A549 (cell line): ENCODE data around the gene CAPSL.

Experiments used
- NPAS2 ChIP-seq: fragments of 250-450 bp; sonication (Bioruptor Pico); IDR thresholded peaks from 2 replicates; pipeline ENCODE4 v1.8.0; 2022; ENCODE audit warnings: mild to moderate bottlenecking, moderate library complexity, borderline replicate concordance
- POLR2A ChIP-seq: IDR thresholded peaks from 2 replicates; pipeline ENCODE4 v1.6.1; 2012; ENCODE audit warnings: mild to moderate bottlenecking, low read length

DNA sequence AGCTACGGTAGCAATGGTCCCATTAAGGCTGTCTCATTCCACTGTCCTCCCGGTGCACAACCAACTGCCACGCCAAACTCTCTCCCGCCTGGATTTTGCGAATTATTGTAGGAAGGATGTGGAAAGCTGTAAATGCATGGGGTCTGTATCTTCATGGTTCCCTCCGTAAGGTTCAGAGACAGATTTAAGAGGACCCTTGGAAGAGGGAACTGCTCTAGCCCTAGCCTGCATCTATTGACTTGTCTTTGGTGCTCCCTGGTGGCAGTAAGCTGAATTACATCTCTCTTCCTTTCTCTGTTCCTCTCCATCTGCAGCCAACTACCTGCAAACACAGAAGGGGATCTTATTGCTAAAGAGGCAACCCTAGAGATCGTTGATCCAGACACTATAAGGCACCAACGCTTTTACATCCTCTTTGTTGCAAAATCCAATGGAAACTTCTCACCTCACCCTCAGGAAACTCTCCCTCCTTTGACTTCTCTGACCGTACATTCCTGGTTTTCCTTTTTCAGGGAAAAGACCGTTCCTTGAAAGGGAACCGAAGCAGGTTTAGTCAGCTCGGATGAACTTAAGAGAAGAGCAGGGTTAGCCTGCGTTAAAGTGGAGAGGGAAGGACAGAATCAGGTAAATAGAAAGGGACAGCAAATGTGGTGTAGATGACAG, 11.9 kb downstream of the CAPSL start:
- no peak for TF ChIP-seq NPAS2 (CRISPR knock-in tag)
- no peak for TF ChIP-seq POLR2A
